Anterior cingulate cortex (tissue), 58 donors: ENCODE data around the gene LRRC47.

Source experiments
- DNase-seq, 58 donors: peaks; one replicate each; lab custom pipeline; 2025; lab: John Stamatoyannopoulos, UW

Gene LRRC47

GRCh38 chr1:3774276-3774945, 21.9 kb downstream of the LRRC47 start:
- DNase-seq = peak in 10 of 58 donors; percentile 18 to 67 (median 32)

GRCh38 chr1:3773572-3774275, 22.6 kb downstream of the LRRC47 start:
- DNase-seq = no peak

GRCh38 chr1:3772715-3773571, 23.4 kb downstream of the LRRC47 start, which contains the start of gene SMIM1:
Gene SMIM1, plus strand, starts transcription at chr1:3772749. Its CDS starts 2,625 bp downstream, at chr1:3775374.
- peak in 2 of 58 donors; percentile 10 to 23 for DNase-seq

- DNase-seq = peak in 48 of 58 donors; percentile 27 to 81 (median 58)
These were observed 24.1 kb downstream of the LRRC47 start for GRCh38 chr1:3772027-3772714.

GRCh38 chr1:3771108-3772026, 24.9 kb downstream of the LRRC47 start:
- no peak for DNase-seq

GRCh38 chr1:3770047-3770765, 26.1 kb downstream of the LRRC47 start:
- DNase-seq = no peak

GRCh38 chr1:3768811-3769390, 27.4 kb downstream of the LRRC47 start:
- DNase-seq = no peak

GRCh38 chr1:3767328-3767925, 28.9 kb downstream of the LRRC47 start:
- DNase-seq = no peak

GRCh38 chr1:3763351-3764125, 32.8 kb downstream of the LRRC47 start:
- no peak for DNase-seq

- no peak for DNase-seq
These were observed 33.4 kb downstream of the LRRC47 start for GRCh38 chr1:3762873-3763228.

GRCh38 chr1:3762151-3762872, 34.0 kb downstream of the LRRC47 start:
- no peak for DNase-seq

GRCh38 chr1:3761296-3762010, 34.8 kb downstream of the LRRC47 start:
- DNase-seq = no peak

GRCh38 chr1:3759796-3760195, 36.5 kb downstream of the LRRC47 start:
- DNase-seq = no peak

GRCh38 chr1:3759164-3759563, 37.1 kb downstream of the LRRC47 start:
- DNase-seq = no peak

- DNase-seq = no peak
These were observed 39.9 kb downstream of the LRRC47 start for GRCh38 chr1:3756394-3756793.
